Neuronal stem cell (in vitro differentiated cells): ENCODE data around the gene NHLRC4.

ENCODE experiments used
- DNase-seq: peaks from one replicate; pipeline ENCODE4 v3.0.0-alpha.2; 2013; ENCODE audit warnings: low spot score
- H2AFZ ChIP-seq: one replicate; pipeline ENCODE4 v1.6.1; 2013; ENCODE audit warnings: mild to moderate bottlenecking, low read length, inconsistent platforms
- H2AK5ac ChIP-seq: 2 replicates; pipeline ENCODE4 v1.6.1; 2013; ENCODE audit warnings: low read depth, mild to moderate bottlenecking, inconsistent platforms, low read length, moderate library complexity, mixed read lengths
- H2BK120ac ChIP-seq: 2 replicates; pipeline ENCODE4 v1.6.1; 2013; ENCODE audit warnings: low read depth, mild to moderate bottlenecking, inconsistent platforms, low read length, moderate library complexity, mixed read lengths
- H2BK12ac ChIP-seq: one replicate; pipeline ENCODE4 v1.6.1; 2013; ENCODE audit warnings: low read length, inconsistent platforms
- H2BK15ac ChIP-seq: 2 replicates; pipeline ENCODE4 v1.6.1; 2013; ENCODE audit warnings: mild to moderate bottlenecking, low read length, inconsistent platforms, mixed read lengths
- H2BK5ac ChIP-seq: one replicate; pipeline ENCODE4 v1.6.1; 2013; ENCODE audit warnings: inconsistent platforms, mild to moderate bottlenecking, low read length, moderate library complexity
- H3K14ac ChIP-seq: one replicate; pipeline ENCODE4 v1.6.1; 2013; ENCODE audit warnings: low read length, inconsistent platforms
- H3K18ac ChIP-seq: 2 replicates; pipeline ENCODE4 v1.6.1; 2013; ENCODE audit warnings: low read length, inconsistent platforms
- H3K23ac ChIP-seq: 2 replicates; pipeline ENCODE4 v1.6.1; 2013; ENCODE audit warnings: low read depth, mild to moderate bottlenecking, mixed read lengths, low read length, inconsistent platforms; ENCODE audit not compliant: poor library complexity
- H3K27ac ChIP-seq: replicated peaks from 3 replicates; pipeline ENCODE4 v1.5.1; 2013; ENCODE audit warnings: low read length, inconsistent platforms
- H3K27me3 ChIP-seq, 3 experiments: 2 replicates each; pipeline ENCODE4 v1.6.1; 2013; ENCODE audit warnings: low read length in 3 of 3, mild to moderate bottlenecking in 2 of 3, inconsistent platforms in 1 of 3, low read depth in 1 of 3, mixed read lengths in 1 of 3, moderate library complexity in 1 of 3; ENCODE audit not compliant: control insufficient read depth in 3 of 3, insufficient read depth in 3 of 3
- H3K36me3 ChIP-seq, 2 donors: replicated peaks in 1 of 2; 2 replicates each; pipeline ENCODE4 v1.6.1; 2013; ENCODE audit warnings: low read length in 2 of 2; ENCODE audit not compliant: control insufficient read depth in 2 of 2, insufficient read depth in 2 of 2
- H3K4ac ChIP-seq: 2 replicates; pipeline ENCODE4 v1.6.1; 2013; ENCODE audit warnings: inconsistent platforms, mild to moderate bottlenecking, low read length, moderate library complexity
- H3K4me1 ChIP-seq, 2 donors: 1 replicate in 1 of 2; 2 replicates in 1 of 2; pipeline ENCODE4 v1.6.1; 2013; ENCODE audit warnings: low read length in 2 of 2, low read depth in 1 of 2; ENCODE audit not compliant: control insufficient read depth in 2 of 2, insufficient read depth in 1 of 2
- H3K4me2 ChIP-seq: one replicate; pipeline ENCODE4 v1.6.1; 2013; ENCODE audit warnings: mild to moderate bottlenecking, low read length, inconsistent platforms; ENCODE audit not compliant: insufficient read depth, poor library complexity, severe bottlenecking
- H3K4me3 ChIP-seq, 2 donors: 2 replicates each; pipeline ENCODE4 v1.5.1; 2013; ENCODE audit warnings: low read length in 2 of 2, mild to moderate bottlenecking in 2 of 2, inconsistent platforms in 1 of 2, moderate library complexity in 1 of 2
- H3K79me1 ChIP-seq: one replicate; pipeline ENCODE4 v1.6.1; 2013; ENCODE audit warnings: low read depth, mild to moderate bottlenecking, inconsistent platforms, low read length, moderate library complexity
- H3K9ac ChIP-seq: one replicate; pipeline ENCODE4 v1.6.1; 2013; ENCODE audit warnings: mild to moderate bottlenecking, low read depth, low read length, inconsistent platforms; ENCODE audit not compliant: poor library complexity
- H3K9me3 ChIP-seq, 2 donors: replicated peaks in 1 of 2; 2 replicates each; pipeline versions ENCODE3 to v1.6.1; 2013; ENCODE audit warnings: low read length in 2 of 2, mild to moderate bottlenecking in 2 of 2, inconsistent platforms in 1 of 2, low read depth in 1 of 2, mixed read lengths in 1 of 2, moderate library complexity in 1 of 2; ENCODE audit not compliant: control insufficient read depth in 2 of 2, insufficient read depth in 1 of 2
- H4K8ac ChIP-seq: one replicate; pipeline ENCODE4 v1.6.1; 2013; ENCODE audit warnings: low read depth, mild to moderate bottlenecking, inconsistent platforms, low read length, moderate library complexity
- H4K91ac ChIP-seq: one replicate; pipeline ENCODE4 v1.6.1; 2013; ENCODE audit warnings: low read length, low read depth, mild to moderate bottlenecking, inconsistent platforms; ENCODE audit not compliant: poor library complexity
- WGBS, 2 donors: extraction: QIAGEN DNeasy Blood & Tissue Kit; methylation state at CpG; one replicate each; pipeline ENCODE4 v1.1.7; 2013; ENCODE audit warnings: missing lambda C conversion rate in 2 of 2, mixed read lengths in 1 of 2; ENCODE audit not compliant: insufficient read length in 2 of 2, insufficient replicate concordance in 1 of 2; ENCODE audit errors: extremely low coverage in 2 of 2; 5-methylcytosine and 5-hydroxymethylcytosine counted together

NHLRC4 gene

DNA sequence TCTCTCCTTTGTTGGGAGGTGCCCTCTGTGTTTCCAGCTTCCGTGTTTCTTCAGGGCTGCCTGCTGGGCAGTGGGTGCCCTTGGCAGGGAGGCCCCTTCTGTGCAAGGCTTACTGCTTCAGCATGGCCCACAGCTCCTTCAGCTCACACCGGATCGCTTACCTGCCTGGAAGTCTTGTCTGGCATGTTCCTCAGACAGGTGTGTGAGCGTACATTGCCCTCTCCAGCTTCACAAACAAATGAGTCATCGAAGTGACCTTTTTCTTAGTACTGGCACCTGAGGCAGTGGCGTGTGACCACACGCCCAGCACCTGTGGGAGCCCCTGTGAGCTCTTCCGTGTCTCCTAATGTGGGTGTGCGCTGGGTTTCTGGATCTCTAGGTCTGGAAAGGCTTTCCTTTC, 26.6 kb downstream of the NHLRC4 start:
- Histone ChIP-seq H3K27ac (no peak overlapping the region), H3K18ac (no peak overlapping the region), H4K8ac (no peak overlapping the region), H2AFZ (no peak overlapping the region), H2BK120ac (no peak overlapping the region), H3K9ac (no peak overlapping the region), H3K4ac (no peak overlapping the region), H3K4me1 (peaks cover 6 to 11% of the 10 kb centered on the region in 2 donors), H2BK15ac (no peak overlapping the region), H3K9me3 (no peaks in the 10 kb centered on the region), H3K79me1 (peaks cover 25% of the 10 kb centered on the region), H3K4me2 (no peak overlapping the region), H3K27me3 (peaks cover 0 to 2% (median 0%) of the 10 kb centered on the region in 3 experiments), H3K23ac (no peak overlapping the region), H2BK12ac (no peak overlapping the region), H3K14ac (no peak overlapping the region), H2AK5ac (no peak overlapping the region), H3K4me3 (no peak overlapping the region), H2BK5ac (no peak overlapping the region), H4K91ac (no peak overlapping the region), H3K36me3 (peaks cover 3 to 43% of the 10 kb centered on the region in 2 donors)
- WGBS, 2 donors = no CpG with 5 or more reads among the region's 9 CpGs
- no peak for DNase-seq

DNA sequence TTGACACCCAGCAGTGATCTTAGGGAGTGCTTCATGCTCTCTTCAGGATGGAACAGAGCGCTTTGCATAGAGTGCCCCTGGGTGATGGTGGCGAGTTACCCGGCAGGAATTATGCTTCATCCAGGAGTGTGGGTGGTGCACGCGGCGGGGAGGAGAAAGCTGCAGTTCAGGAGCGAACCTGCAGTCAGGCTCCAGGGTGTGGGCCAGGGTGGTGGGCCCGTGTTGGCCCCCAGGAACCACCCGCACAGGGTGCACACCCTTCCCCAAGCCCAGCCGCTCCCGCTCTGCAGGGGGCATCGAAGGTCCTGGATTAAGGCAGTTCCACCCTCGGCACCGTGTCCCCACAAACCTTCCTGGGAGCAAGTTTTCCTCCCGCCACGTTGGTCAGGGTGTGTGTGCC, 27.0 kb downstream of the NHLRC4 start:
- Histone ChIP-seq H2BK15ac (no peak overlapping the region), H3K79me1 (peaks cover 26% of the 10 kb centered on the region), H2BK12ac (no peak overlapping the region), H3K23ac (peak overlapping the region; percentile 65), H3K4me2 (no peak overlapping the region), H2AFZ (no peak overlapping the region), H4K91ac (no peak overlapping the region), H2BK120ac (no peak overlapping the region), H3K4ac (no peak overlapping the region), H3K9me3 (no peaks in the 10 kb centered on the region), H3K18ac (no peak overlapping the region), H4K8ac (no peak overlapping the region), H3K9ac (no peak overlapping the region), H2BK5ac (no peak overlapping the region), H3K36me3 (peaks cover 3 to 47% of the 10 kb centered on the region in 2 donors), H3K4me1 (peaks cover 6 to 9% of the 10 kb centered on the region in 2 donors), H2AK5ac (no peak overlapping the region), H3K4me3 (no peak overlapping the region), H3K14ac (no peak overlapping the region), H3K27ac (no peak overlapping the region), H3K27me3 (peaks cover 0 to 2% (median 0%) of the 10 kb centered on the region in 3 experiments)
- DNase-seq = no peak
- no CpG with 5 or more reads among the region's 16 CpGs for WGBS, 2 donors

DNA sequence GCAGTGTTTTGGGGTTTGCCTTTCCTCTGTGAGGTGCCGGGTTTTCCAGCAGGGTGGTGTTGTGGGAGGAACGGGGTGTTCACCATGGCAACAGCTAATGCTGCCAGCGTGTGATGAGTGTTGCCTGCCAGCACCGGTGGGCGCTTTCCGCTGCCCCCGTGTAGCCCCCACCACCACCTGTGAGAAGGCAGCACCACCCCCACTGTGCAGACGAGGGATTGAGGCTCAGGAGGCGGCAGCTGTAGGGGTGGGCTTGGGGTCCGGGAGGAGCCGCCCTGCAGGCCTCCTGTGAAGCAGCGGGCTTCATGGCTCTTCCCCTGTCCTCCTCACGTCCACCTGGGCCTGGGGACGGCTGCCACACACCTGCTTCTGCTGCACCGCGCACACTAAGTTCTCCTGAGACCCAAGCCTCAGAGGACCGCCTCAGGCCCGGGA, 28.3 kb downstream of the NHLRC4 start:
- WGBS, 2 donors = no CpG with 5 or more reads among the region's 18 CpGs

DNA sequence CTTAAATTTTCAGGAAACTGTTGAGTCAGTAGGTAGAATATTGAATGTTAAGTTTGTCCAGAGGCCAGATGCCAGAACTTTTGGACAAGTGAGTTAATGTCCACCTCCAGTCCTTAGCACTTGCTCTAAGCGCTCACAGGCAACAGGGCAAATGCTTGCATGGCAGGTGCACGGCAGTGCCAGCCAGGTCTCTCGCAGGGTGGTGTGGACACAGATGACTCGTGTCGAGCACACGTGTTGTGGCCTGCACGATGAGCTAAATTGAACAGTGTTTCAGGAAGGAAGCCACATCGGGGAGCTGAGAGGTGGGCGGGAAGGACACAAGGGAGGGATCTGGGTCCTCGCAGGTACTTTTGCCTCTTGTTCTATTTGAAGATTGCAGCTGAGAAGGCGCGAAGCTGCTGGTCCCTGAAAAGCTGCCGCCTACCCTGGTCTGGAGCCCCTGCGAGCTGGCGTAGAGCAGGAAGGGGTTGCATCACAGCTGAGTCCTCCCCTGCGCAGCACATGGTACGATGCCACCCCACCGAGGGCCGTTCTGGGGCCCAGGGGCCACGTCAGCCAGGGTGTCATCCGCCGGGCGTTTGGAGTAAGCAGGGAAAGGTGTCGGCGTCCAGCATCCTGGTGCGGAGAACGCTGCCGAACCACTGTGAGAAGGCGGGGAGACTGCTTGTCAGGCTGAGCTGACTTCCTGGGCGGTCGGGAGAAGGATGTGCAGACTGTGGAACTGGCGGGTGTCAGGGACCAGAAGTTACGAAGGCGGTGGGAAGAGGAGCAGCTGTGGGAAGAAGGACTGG, 29.3 kb downstream of the NHLRC4 start:
- Histone ChIP-seq H3K4me1 (peaks cover 0 to 2% of the 10 kb centered on the region in 2 donors), H2AK5ac (no peak overlapping the region), H3K18ac (no peak overlapping the region), H2BK12ac (no peak overlapping the region), H3K4me3 (no peak overlapping the region), H3K14ac (no peak overlapping the region), H2BK120ac (no peak overlapping the region), H3K27me3 (peaks cover 0 to under 1% (median 0%) of the 10 kb centered on the region in 3 experiments), H3K4me2 (no peak overlapping the region), H3K36me3 (peaks cover 7 to 59% of the 10 kb centered on the region in 2 donors), H3K27ac (no peak overlapping the region), H3K9me3 (peaks cover 3 to 4% of the 10 kb centered on the region in 2 donors), H4K8ac (no peak overlapping the region), H3K79me1 (peaks cover 22% of the 10 kb centered on the region), H2BK15ac (no peak overlapping the region), H3K4ac (no peak overlapping the region), H3K23ac (no peak overlapping the region), H4K91ac (no peak overlapping the region), H2BK5ac (no peak overlapping the region), H3K9ac (no peak overlapping the region), H2AFZ (no peak overlapping the region)
- no CpG with 5 or more reads among the region's 34 CpGs for WGBS, 2 donors
- DNase-seq = no peak

More for the DNA sequence above, 28.3 kb downstream of the NHLRC4 start:
- H3K14ac ChIP-seq = no peak overlapping the region
- DNase-seq = no peak
- no peak overlapping the region for H4K91ac ChIP-seq
- no peak overlapping the region for H3K23ac ChIP-seq
- no peak overlapping the region for H2AK5ac ChIP-seq
- H3K9ac ChIP-seq = no peak overlapping the region
- peaks cover 6 to 9% of the 10 kb centered on the region in 2 donors for H3K4me1 ChIP-seq
- H2AFZ ChIP-seq = no peak overlapping the region
- H2BK120ac ChIP-seq = no peak overlapping the region
- H2BK5ac ChIP-seq = no peak overlapping the region
- H3K36me3 ChIP-seq = peaks cover 7 to 58% of the 10 kb centered on the region in 2 donors
- no peak overlapping the region for H3K4me3 ChIP-seq
- peaks cover 3 to 4% of the 10 kb centered on the region in 2 donors for H3K9me3 ChIP-seq
- no peak overlapping the region for H3K27ac ChIP-seq
- no peak overlapping the region for H2BK12ac ChIP-seq
- H3K4me2 ChIP-seq = no peak overlapping the region
- peaks cover 31% of the 10 kb centered on the region for H3K79me1 ChIP-seq
- no peak overlapping the region for H2BK15ac ChIP-seq
- peaks cover 0 to 2% (median 0%) of the 10 kb centered on the region in 3 experiments for H3K27me3 ChIP-seq
- no peak overlapping the region for H4K8ac ChIP-seq
- H3K4ac ChIP-seq = no peak overlapping the region
- H3K18ac ChIP-seq = no peak overlapping the region
